Endothelial cell of hepatic sinusoid (primary cell): ENCODE data around the gene IRGC.

Source experiments
- in situ Hi-C: cut with HindIII; loops from 2 replicates; pipeline ENCODE4 v1.10.0; 2017; ENCODE audit warnings: low sequenced_read_pairs

Gene IRGC

DNA sequence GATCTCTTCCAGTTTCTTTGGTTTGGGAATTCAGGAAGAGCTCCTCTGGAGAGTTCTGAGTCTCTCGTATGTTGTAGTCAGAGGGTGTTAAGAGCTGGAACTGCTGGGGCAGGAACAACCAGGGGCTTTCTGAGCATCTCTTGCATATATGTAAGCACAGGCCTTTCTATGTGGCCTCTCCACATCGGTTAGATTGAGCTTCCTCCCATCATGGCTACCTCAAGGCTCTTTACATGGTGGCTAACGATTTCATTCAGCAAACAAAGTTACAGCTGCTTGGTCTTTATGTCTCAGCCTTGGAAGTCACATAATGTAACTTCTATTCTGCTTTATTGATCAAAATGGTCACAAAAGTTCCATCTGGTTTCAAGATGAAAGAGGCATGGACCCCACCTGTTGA, 25.4 kb upstream of the IRGC start:
- in situ Hi-C loops, result no loop called here

DNA sequence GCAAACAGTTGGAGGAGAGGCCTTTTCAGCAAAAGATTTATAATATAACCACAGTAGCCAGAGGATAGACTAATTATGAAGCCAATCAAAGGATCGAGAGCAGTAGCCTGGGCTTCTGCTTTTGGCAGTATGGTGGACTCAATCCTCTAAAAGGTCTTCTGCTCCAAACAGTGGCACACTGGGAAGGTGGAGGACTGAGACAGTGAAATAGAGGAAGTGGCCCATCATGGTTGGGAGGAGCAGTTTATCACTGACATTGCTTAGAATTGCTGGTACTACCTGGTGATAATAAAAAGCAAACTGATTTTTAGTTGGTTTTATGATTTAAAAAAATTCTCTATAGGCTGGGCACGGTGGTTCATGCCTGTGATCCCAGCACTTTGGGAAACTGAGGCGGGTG, 25.0 kb upstream of the IRGC start:
- in situ Hi-C loops, result no loop called here

DNA sequence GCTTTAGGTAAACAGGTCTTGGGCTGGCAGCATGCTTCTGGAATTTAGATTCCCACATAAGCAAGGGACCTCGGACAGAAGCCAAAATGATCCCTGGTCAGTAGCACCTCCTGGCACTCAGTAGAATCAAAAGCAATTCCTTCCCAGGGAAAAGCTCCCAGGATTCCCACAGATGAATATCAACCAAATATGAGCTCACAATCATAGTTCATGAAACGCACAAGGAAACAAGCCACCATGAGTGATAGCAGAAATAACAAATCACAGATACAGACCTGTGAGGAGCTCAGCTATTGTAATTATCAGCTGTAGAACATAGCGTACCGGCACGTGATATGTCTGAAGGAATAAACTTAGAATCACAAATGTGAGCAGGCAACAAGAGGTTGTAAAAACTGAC, 24.1 kb upstream of the IRGC start:
- in situ Hi-C loops, result no loop called here

DNA sequence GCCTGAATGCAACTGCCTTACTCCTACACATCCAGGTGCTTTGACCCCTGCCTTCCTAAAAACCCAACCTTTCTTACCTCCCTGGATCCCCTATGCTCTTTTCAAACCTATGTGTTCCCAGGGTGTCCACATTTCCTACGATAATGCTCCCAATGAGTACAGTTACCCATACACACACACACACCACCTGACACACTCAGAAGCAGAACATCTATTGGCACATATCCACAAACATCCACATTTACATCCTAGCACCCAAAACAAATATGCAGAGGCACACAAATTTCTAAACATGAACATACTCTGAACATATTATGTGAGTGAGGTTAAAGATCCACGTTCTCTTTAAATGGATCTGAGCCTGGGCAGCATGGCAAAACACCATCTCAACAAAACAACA, 23.5 kb upstream of the IRGC start:
- in situ Hi-C loops, result no loop called here

DNA sequence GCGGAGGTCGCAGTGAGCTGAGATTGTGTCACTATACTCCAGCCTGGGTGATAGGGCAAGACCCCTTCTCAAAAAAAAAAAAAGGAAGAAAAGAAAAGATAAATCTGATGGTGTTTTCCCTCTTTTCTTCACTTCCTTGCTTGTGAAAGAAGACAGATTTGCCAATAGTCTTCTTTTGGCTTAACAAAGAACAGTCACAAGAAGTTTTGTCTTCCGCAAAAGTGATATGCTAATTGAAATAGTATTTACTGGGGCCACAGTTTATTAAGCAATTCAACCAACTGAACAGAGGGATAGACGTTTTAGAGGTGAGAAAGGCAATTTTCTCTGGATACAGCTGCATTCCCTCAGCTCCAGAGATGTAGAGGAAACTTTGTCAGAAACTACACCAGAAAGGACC, 23.0 kb upstream of the IRGC start:
- in situ Hi-C loops, result no loop called here

DNA sequence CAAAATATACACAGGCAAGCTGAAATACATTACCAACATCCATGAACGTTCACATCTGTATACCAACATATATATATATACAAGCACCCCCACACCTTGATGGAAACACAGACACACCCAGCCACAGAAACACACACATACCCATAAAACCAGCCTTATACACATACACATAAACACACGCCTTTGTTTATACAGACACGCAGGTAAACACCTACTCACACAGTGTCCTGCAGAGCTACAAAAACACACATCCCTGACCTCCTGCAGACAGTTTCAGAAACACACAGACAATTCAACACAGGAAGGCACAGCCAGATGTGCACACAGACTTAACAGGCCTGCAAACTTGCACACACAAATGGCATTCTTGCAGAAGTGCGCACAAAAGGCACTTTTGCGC, 21.3 kb upstream of the IRGC start:
- in situ Hi-C loops, result no loop called here

DNA sequence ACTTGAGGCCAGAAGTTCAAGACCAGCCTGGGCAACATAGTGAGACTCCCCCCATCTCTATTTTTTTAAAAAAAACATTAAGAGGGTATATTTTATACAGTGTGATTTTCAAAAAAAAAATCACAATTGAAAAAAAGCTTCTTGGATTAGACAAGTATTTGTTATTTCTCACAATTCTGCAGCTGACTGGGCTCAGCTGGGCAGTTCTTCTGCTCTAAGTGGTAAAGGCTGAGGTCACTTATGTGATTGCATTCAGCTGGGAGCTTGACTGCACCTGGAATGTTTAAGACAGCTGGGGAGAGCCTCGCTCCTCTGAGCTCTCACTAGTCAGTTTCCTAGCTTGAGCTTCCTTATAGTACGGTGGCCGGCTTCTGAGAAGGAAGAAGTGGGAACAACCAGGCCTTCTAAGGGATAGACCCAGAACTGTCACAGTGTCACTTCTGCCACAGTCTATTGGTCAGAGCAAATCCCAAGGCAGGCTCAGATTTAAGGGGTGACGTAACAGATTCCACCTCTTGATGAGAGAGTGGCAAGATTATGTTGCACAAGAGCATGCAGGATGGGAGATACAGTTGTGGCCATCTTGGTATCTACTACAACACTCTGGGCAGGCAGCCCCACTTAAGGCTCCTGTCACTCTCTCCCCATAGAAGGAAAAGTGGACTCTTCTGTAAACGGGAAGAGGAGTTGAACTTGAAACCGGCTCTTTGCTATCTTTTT, 19.7 kb upstream of the IRGC start:
- in situ Hi-C loops, result no loop called here

DNA sequence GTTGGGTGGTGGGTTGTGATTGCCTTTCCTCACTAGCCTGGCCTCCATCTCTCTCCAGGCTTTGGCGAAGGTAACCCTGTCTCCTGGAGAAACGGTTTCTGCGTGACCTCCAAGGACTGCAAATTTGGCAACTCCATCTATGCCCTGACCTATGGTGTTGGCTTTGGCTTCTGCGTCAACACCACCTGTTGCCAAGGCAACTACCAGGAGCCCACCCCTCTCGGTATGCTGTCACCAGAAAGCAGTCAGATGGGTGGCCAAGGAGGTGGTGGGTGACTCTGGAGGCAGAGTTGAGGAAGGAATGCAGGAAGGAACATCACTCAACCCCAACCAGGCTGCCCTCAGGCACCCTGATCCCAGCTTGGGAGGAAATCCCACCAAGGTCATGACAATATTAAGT, 18.6 kb upstream of the IRGC start:
- in situ Hi-C loops, result no loop called here

DNA sequence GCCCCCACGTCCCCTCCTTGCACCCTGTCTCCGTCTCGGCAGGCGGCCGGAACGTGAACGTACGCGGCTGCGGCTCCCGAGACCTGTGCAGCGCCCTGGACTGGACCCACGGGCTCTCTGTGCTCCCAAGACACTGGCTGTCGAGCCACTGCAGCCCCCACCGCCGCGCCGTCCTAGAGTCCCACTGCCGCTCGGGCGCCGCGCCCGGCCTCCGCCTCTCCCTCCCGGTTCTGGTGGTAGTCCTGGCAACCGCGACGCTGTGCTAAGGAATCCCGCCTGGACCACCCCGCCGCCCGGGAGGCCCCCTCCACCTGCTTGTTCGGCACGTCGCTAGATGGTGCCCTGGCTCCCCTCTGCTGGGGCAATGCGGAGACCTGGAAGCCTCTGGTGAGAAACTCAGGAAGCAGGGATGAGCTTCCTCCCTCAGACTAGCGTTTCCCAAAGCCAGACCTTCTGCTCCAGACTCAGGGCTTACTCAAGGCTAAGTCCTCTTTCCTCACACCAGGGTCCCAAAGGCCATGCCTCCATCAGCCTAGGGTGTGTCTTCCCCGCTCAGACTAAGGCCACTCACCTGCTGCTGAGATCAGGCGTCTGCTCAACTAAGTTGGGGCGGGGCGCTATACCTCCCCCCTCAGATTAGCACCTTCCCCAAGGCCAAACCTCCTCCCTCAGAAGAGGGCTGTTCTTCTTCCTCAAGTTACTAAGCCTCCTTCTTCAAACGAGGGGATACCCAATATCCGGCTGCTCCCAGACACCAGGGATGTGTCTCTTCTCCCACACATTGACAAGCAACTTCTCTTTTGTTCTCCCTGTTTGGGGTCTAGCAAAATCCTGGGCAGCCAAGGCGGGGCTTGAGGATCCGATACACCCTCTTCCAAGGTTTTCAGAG, 16.1 kb upstream of the IRGC start:
- in situ Hi-C loops, result no loop called here

DNA sequence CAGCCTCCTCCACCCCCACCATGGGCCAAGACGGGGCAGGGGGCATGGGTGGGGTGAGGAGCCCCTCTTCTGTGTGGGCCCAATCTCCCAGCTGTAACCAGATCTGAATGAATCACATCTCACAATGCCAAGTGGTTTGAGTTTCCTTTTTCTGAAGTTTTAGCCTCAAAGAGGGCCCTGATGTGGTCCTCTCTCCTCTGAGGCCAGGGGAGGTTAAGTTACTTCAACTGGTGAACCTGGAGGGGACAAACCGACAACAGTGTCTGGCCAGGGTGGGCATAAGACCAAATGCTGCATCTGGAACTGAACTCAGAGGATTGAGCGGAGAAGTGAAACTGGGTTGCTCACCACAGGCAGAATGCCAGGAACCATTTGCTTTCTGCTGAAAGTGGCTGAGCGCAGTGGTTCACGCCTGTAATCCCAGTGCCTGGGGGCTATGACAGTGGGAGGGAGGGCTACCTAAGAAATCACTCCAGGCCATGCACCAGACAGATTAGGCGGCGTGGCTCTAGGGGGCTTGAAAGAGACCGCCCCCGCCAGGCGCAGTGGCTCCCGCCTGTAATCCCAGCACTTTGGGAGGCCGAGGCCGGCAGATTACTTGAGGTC, 15.4 kb upstream of the IRGC start:
- in situ Hi-C loops, result no loop called here

DNA sequence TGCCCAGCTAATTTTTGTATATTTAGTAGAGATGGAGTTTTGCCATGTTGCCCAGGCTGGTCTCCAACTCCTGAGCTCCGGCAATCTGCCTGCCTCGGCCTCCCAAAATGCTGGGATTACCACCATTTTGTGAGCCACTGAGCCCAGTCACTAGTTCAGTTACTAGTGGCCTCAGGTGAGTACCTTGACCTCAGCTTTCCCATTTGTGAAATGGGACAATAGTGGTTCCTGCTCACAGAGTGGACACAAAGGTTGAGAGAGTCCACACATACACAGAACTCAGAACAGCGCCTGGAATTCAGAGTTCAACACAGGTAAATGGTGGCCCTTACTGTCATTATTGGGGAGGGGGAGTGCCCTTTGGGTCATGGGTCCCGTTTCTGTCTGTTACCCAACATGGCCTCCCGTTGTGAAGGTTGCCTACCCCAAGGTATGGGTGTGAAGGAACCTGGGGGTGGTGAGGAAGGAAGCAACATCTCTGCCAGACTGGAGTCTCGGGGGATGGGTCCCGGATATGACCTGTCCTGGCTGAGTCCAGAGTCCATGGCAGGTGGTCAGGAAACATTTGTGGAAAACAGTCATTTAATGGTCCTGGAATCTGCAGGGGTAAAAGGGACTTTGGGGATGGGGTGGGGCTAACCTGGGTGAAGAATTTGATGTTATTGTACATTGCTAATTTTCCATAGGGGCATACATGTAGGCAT, 11.7 kb upstream of the IRGC start:
- in situ Hi-C loops, result no loop called here

DNA sequence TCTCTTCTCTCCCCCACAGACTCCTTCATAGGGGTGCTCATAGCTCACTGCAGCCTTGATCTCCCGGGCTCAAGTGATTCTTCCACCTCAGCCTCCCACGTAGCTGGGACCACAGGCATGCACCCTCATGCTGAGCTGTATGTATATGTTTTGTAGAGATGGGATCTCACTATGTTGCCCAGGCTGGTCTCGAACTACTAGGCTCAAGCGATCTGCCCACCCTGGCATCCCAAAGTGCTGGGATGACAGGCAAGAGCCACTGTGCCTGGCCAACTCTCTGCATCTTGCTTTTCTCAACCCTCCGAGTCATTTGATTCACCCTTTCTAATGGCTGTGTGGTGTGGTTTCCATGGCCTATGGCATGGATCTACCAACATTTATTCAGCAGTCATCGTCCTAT, 10.1 kb upstream of the IRGC start:
- in situ Hi-C loops, result no loop called here

DNA sequence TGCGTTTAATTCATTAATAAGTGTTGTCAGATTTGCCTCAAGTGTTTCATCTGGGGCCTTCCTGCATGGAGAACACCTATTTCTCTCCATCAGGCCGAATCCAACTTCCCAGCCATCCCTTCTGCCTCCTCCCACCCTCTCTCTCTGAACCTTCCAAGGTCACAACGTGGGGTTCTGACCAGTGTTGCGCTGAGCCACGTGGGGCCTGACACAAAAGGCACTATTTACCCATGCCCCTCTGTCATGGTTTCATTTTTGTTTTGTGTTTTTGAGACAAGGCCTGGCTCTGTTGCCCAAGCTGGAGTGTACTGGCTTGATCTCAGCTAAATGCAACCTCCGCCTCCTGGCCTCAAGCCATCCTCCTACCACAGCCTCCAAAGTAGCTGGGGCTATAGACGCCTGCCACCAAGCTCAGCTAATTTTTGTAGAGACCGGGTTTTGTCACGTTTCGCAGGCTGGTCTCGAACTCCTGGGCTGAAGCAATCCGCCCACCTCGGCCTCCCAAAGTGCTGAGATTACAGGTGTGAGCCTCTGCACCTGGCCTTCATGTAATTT, 8.6 kb upstream of the IRGC start:
- in situ Hi-C loops, result no loop called here

DNA sequence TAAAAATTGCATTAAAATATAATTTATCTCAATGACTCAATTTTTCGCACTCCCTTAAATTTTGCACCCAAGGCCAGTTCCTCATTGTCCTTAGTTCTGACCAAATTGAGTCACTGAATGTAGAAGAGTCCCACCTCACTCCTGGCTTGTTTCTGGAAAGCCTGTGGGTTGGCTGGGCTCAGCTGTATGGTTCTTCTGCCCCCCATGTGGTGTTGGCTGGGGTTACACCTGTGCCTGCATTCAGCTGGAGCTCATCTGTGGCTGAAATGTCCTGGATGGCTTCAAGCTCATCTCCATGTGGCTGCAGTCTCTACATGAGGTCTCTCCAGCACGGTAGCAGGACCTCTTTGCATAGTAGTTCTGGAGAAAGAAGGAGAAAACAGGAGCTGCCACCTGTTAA, 7.2 kb upstream of the IRGC start:
- in situ Hi-C loops, result no loop called here

DNA sequence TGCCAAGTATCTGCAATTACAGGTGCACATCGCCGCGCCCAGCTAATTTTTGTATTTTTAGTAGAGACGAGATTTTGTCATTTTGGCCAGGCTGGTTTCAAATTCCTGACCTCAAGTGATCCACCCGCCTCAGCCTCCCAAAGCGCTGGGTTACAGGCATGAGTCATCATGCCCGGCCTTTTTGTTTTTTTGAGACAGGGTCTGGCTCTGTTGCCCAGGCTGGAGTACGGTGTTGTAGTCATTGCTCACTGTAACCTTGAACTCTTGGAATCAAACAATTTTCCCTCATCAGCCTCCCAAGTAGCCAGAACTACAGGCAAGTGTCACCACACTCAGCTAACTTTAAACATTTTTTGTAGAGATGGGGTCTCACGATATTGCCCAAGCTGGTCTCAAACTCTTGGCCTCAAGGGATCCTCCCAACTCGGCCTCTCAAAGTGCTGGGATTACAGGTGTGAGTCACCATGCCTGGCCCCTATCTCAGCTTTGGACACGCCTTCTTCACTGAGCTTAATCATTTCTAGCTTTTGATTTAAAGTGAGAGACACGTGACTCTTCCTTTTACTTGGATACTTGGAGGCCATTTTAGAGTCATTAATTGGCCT, 4.0 kb upstream of the IRGC start:
- in situ Hi-C loops, result no loop called here

DNA sequence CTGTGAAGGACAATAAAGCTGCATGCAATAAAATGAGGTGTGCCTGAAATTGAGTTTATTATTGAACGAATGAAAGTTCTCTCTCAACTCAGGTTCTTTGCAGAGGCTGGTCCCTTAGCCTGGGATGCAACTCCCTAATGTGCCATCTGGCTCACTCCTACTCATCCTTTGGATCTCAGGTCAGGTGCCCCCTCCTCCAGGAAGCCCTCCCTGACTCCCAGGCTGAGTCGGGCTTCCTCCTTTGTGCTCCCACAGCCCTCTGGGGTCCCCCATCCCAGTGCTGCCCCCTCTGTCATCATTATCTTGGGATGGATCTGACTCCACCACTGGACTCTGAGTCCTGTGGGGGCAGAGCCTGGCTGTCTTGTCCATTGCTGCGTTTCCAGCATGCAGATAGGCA, 2.7 kb upstream of the IRGC start:
- in situ Hi-C loops, result no loop called here

DNA sequence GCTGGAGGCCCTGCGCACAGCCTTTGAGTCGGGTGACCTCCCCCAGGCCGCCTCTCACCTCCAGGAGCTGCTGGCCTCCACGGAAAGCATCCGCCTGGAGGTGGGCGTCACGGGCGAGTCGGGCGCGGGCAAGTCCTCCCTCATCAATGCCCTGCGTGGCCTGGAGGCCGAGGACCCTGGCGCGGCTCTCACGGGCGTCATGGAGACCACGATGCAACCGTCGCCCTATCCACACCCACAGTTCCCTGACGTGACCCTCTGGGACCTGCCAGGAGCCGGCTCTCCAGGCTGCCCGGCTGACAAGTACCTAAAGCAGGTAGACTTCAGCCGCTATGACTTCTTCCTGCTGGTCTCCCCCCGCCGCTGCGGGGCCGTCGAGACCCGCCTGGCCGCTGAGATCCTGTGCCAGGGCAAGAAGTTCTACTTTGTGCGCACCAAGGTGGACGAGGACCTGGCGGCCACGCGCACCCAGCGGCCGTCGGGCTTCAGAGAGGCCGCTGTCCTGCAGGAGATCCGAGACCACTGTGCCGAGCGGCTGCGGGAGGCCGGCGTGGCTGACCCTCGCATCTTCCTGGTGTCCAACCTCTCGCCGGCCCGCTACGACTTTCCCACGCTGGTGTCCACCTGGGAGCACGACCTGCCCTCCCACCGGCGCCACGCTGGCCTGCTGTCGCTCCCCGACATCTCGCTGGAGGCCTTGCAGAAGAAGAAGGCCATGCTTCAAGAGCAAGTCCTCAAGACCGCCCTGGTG, 2.9 kb downstream of the IRGC start:
- in situ Hi-C loops, result no loop called here

DNA sequence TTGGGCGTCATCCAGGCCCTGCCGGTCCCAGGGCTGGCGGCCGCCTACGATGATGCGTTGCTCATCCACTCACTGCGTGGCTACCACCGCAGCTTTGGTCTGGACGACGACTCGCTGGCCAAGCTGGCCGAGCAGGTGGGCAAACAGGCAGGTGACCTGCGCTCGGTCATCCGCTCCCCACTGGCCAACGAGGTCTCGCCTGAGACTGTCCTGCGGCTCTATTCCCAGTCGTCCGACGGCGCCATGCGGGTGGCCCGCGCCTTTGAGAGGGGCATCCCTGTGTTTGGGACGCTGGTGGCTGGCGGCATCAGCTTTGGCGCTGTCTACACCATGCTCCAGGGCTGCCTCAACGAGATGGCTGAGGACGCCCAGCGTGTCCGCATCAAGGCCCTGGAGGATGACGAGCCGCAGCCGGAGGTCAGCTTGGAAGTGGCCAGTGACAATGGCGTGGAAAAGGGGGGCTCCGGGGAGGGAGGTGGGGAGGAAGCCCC, 3.5 kb downstream of the IRGC start:
- in situ Hi-C loops, result no loop called here

DNA sequence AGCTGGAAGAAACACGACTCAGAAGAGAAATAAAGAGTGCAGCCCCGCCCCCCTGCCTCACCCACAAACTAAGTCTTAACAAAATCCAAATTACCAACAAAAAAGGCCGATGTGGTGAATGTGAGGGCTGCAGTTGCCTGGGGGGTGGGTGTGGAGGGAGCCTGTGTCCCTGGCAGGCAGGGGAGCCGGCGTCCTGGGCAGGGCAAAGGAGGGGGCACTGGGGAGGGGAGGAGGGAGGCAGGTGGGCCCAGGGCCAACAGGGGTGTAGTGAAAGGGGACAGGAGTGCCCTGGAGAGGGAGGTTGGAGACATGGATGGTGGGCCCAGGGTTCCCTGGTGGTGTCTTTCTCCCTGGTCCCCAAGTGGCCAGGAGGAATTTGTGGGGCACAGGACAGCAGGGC, 4.0 kb downstream of the IRGC start:
- in situ Hi-C loops, result loop anchor here (5.0 to 10.0 kb wide), 2 partner anchors 53 to 165 kb away; no protein-coding TSS in a partner anchor

DNA sequence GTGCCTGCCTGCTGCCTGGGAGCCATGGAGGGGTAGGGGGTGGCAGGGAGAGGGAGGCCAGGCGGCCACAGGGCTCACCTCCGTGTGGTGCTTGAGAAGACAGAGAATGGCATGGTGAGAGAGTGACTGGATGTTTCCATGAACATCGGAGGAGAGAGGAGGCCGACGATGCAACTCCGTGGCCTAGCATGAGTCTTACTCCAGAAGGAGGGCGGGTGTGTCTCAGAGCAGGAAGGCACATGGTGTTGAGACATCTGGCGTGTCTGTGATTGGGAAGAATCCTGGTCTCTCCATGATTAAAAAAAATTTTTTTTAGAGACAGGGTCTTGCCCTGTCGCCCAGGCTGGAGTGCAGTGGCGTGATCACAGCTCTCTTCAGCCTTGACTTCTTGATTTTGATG, 5.1 kb downstream of the IRGC start:
- in situ Hi-C loops, result loop anchor here (5.0 to 10.0 kb wide), 2 partner anchors 54 to 166 kb away; no protein-coding TSS in a partner anchor
